Stimulated activated CD4-positive, alpha-beta T cell treated with anti-CD3 and anti-CD28 coated beads, Interleukin-15, amount 100 ng/mL, for 24 hours (primary cell): Measurements from ENCODE around the gene H1-8.

Experiments used
- DNase-seq: peaks from one replicate; pipeline ENCODE4 v3.0.0-alpha.2; 2020

Gene H1-8

GRCh38 chr3:129557548-129557894 is 14.5 kb downstream of the H1-8 start:
- no peak for DNase-seq

DNA sequence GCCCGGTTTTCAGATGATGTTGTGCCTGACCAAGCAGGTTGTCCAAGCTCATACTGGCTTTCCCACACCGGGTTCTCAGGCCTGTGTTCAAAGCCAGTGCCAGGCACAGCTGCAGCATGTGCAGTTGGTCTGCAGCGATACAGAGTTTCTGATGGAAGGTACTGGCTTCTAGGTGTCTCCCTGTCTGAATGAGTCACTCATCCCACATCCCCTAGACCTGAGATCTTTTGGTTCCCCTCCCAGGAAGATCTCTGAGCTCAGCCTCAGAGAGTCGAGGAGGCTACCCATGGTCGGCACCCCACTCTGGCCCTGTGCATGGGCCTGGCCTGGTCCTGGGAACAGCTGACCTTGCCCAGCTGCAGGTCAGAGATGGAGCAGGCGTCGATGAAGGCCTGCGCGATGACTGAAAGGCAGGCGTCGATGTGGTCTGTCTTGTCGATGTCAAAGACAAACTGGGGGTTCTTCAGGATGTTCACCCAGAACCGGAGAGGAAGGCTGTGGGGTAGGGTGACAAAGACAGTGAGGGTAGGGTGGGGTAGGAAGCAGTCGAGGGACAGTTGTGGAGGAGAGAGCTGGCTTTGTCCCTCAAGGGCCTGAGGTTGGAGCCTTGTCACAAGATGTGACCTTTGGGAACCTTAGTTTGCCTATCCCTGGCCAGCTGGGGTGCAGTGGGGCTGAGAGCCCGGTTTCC is 15.3 kb downstream of the H1-8 start:
- DNase-seq: no peak

DNA sequence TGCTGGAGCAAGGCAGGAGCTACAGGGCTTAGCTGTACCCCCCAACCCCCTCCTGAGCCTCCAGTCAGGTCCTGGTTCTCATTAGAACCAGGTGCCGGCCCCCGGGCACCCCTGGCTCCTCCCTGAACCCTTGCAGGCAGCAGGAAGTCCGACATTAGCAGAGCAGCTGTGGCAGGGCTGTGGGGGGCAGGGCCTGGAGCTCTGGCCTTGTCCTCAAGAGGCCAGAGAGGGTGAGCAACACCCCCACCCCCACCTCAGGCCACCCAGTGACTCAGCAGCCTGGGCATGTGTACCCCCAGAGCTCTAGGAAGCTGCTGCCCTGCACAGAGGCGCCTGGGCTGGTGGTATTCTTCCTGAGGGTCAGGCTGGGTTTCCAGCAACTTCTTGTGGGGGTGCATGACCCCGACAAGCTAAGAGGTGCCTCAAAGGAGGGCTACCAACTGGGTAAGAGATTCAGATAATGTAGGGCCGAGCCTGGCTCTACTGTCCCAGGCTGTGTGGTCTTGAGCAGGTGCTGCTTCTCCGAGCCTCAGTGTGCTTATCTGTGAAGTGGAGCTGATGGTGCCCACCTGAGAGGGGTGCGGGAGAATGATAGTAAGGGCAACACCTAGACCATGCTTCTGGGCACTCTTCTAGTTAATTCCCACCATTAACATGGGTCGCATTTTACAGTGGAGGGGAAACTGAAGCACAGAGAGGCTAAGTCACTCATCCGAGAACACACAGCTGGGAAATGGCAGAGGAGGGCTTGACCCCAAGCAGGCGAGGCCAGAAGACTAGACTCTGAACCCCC is 16.0 kb downstream of the H1-8 start:
- DNase-seq: no peak

GRCh38 chr3:129559565-129560079 is 16.6 kb downstream of the H1-8 start:
- no peak for DNase-seq

GRCh38 chr3:129560269-129560787 is 17.4 kb downstream of the H1-8 start:
- DNase-seq: no peak

GRCh38 chr3:129560911-129561594 is 18.1 kb downstream of the H1-8 start:
- no peak for DNase-seq

GRCh38 chr3:129561619-129562248 is 18.8 kb downstream of the H1-8 start:
- no peak for DNase-seq

DNA sequence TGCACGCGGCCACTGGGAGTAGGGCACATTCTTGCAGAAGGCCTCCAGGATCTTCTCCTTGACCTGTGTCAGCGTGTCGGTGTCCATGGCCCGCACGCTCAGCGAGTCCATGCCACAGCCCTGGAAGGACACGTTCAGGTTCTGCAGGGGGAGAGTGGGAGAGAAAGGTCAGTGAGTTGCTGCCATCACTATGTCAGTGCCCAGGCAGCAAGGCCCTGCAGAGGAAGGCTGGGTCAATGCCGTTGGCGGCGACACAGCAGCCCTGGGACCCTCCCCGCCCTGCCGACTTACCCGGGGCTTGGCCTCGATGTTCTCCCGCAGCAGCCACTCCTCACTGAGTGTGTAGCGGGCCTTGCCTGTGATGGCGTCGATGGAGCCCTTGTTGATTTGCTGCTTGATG is 19.8 kb downstream of the H1-8 start:
- DNase-seq: no peak

GRCh38 chr3:129563332-129563731 is 20.4 kb downstream of the H1-8 start:
- DNase-seq: no peak

GRCh38 chr3:129563850-129564535 is 21.0 kb downstream of the H1-8 start:
- no peak for DNase-seq

GRCh38 chr3:129564981-129565644 is 22.1 kb downstream of the H1-8 start:
- no peak for DNase-seq

DNA sequence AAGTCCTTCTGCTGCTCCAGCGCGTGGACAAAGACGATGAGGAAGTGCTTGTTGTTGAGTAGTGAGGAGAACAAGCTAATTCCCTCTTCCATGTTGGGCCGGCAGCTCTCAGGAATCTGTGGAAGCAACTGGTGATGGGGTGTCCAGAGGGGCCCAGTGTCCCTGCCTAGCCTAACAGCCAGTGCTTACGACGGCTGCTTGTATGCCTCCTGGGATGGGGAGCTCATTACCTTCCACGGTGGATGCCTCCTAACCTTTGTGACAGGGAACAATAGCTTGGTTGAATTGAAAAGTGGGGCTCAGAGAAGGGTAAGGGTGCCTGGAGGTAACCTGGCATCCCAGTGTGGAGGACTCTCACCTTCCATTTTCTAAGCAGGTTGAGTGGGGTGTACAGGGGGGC is 22.9 kb downstream of the H1-8 start:
- no peak for DNase-seq

- DNase-seq: no peak
Measured at GRCh38 chr3:129567176-129567705, 24.3 kb downstream of the H1-8 start.

DNA sequence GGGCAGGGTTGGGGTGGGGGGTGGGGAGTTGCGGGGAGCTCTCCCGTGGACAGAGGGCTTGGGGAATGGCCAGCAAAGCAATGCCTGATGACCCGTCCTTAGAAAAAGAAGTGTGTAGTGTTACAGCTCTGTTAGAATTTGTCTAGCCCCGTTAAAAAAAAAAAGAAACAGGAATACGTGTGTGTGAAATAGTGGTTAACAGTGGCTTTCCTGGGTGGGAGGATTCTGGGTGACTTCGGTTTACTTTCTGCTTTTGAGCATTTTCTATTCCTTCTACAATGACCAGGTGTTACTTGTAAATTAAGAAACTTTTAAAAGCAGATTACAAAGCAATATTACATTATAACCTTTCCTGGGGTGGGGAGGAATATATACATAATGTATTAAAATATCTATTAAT is 25.0 kb downstream of the H1-8 start:
- DNase-seq: no peak

- DNase-seq: no peak
Measured at GRCh38 chr3:129569856-129570255, 26.9 kb downstream of the H1-8 start.

DNA sequence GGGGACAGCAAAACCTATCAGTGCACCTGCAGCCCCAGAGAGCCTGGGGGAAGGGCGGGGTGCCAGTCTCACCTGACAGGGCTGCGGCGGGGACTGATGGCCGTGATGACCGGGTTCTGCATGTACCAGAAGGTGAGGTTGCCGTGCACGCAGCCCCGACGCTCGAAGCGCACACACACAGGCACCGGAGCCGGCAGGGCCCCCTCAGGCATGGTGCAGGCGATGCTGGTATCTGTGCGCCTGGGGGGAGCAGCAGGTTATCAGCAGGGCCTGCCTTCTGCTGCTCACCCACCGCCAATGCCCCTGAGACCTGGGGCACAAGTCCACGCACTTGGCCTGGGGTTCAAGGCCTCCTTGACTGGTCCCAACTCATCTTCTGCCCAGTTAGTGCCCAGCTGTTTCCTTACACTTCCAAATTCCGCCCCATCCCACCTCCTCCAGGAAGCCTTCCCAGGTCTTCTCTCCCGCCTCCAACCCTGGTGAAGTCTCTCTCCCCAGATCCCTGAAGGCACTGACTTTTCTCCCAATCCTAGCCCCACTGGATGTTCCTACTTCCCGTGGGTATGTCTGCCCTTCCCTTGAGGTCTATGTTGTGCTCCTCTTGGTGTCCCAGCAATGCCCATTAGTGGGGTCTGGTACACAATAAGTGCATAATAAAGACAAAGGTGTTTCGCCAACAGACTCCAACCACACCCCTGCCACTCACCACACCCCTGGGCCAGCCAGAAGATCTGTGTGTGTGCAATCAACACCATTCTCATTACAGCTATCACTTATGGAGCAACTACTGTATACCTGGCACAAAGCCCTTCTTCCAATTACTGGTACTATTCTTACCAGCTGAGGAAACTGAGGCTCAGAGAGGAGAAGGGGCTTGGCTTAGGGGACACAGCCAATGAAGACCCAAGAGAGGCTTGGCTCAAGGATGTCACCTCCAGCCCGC is 28.9 kb downstream of the H1-8 start:
- no peak for DNase-seq

DNA sequence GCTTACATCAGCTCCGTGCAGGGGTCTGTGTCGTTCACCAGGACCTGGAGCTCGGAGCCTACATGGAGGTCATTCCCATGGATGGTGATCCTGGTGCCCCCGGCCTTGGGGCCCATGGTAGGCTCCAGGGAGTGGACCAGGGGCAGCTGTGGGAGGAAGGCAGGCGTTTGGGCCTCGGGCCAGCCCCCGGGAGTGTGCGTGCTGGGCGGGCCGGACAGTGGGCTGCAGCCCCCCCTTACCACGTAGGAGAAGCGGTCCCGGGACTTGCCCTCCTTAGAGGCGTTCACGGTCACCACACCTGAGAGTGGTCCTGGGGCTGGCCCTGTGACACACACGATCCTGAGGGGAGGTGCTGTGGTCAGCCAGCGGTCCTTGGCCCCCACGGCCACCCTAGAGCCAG is 29.6 kb downstream of the H1-8 start:
- no peak for DNase-seq

- DNase-seq: no peak
Measured at GRCh38 chr3:129573493-129573892, 30.5 kb downstream of the H1-8 start.

GRCh38 chr3:129574206-129574605 is 31.2 kb downstream of the H1-8 start:
- no peak for DNase-seq

GRCh38 chr3:129575233-129575996 is 32.4 kb downstream of the H1-8 start:
- no peak for DNase-seq
